WTC11 (cell line): Measurements from ENCODE around the gene FHAD1. TPM values are rescaled to one million over a fixed set of nuclear protein-coding genes. Genes with fewer than 3 reads are reported as not detected.

Experiments used
- ATAC-seq: fragments of 200-7000 bp; cut with Tn5 transposase; 2 replicates; pipeline ENCODE4 v1.10.0; 2021; ENCODE audit warnings: mild to moderate bottlenecking, moderate library complexity
- CTCF ChIA-PET: fragments of 300-600 bp; sonication (Branson Sonifier 250); formaldehyde crosslinking; loops from one replicate; lab custom pipeline; 2021; ENCODE audit warnings: antibody characterized with exemption; lab: Charles Lee
- POLR2A ChIA-PET: fragments of 350-600 bp; sonication (Branson Sonifier 250); formaldehyde crosslinking; loops from one replicate; lab custom pipeline; 2021; ENCODE audit warnings: antibody characterized with exemption; lab: Charles Lee
- DNase-seq: peaks from one replicate; pipeline ENCODE4 v3.0.0; 2021; ENCODE audit warnings: low spot score
- H3K27ac Mint-ChIP-seq: 2 replicates; pipeline ENCODE4 v1.8.0; 2021; ENCODE audit warnings: mixed read lengths
- H3K27me3 Mint-ChIP-seq: 2 replicates; pipeline ENCODE4 v1.8.0; 2021; ENCODE audit warnings: low read depth, mild to moderate bottlenecking, moderate library complexity, mixed read lengths
- H3K36me3 Mint-ChIP-seq: 2 replicates; pipeline ENCODE4 v1.8.0; 2021; ENCODE audit warnings: mixed read lengths
- H3K4me1 Mint-ChIP-seq: 2 replicates; pipeline ENCODE4 v1.8.0; 2022; ENCODE audit warnings: mixed read lengths
- H3K4me3 Mint-ChIP-seq: 2 replicates; pipeline ENCODE4 v1.8.0; 2021; ENCODE audit warnings: mild to moderate bottlenecking, moderate library complexity, mixed read lengths
- H3K9me3 Mint-ChIP-seq: 2 replicates; pipeline ENCODE4 v1.8.0; 2021; ENCODE audit warnings: mixed read lengths
- AFF4 ChIP-seq: sonication (generic); formaldehyde crosslinking; IDR thresholded peaks from 2 replicates; pipeline ENCODE4 v1.8.1; 2023; ENCODE audit warnings: mild to moderate bottlenecking, missing genetic modification reagents, borderline replicate concordance
- ARID4B ChIP-seq: sonication (generic); formaldehyde crosslinking; IDR thresholded peaks from 2 replicates; pipeline ENCODE4 v1.8.0; 2023; ENCODE audit warnings: missing genetic modification reagents, mild to moderate bottlenecking, borderline replicate concordance
- ATF2 ChIP-seq: sonication (generic); formaldehyde crosslinking; IDR thresholded peaks from 2 replicates; pipeline ENCODE4 v1.8.1; 2022; ENCODE audit warnings: low read depth, missing genetic modification reagents, borderline replicate concordance
- E2F5 ChIP-seq: sonication (generic); formaldehyde crosslinking; IDR thresholded peaks from 2 replicates; pipeline ENCODE4 v1.8.1; 2022; ENCODE audit warnings: mild to moderate bottlenecking, moderate library complexity, missing genetic modification reagents
- EMX1 ChIP-seq: fragments of 250-450 bp; sonication (Bioruptor Pico); IDR thresholded peaks from 2 replicates; pipeline ENCODE4 v1.8.0; 2021; ENCODE audit warnings: mild to moderate bottlenecking
- GABPB1 ChIP-seq: sonication (generic); formaldehyde crosslinking; IDR thresholded peaks from 2 replicates; pipeline ENCODE4 v1.8.1; 2023; ENCODE audit warnings: mild to moderate bottlenecking, missing genetic modification reagents
- IRF2 ChIP-seq: sonication (generic); formaldehyde crosslinking; IDR thresholded peaks from 2 replicates; pipeline ENCODE4 v1.8.0; 2022; ENCODE audit warnings: low read depth, missing genetic modification reagents, borderline replicate concordance
- MLX ChIP-seq: sonication (generic); formaldehyde crosslinking; IDR thresholded peaks from 2 replicates; pipeline ENCODE4 v1.8.1; 2023; ENCODE audit warnings: mild to moderate bottlenecking, missing genetic modification reagents, moderate library complexity
- MYBL2 ChIP-seq: sonication (generic); formaldehyde crosslinking; IDR thresholded peaks from 2 replicates; pipeline ENCODE4 v1.8.1; 2023; ENCODE audit warnings: mild to moderate bottlenecking, moderate library complexity, missing genetic modification reagents
- NR1H2 ChIP-seq: sonication (generic); formaldehyde crosslinking; IDR thresholded peaks from 2 replicates; pipeline ENCODE4 v1.9.0; 2021; ENCODE audit warnings: mild to moderate bottlenecking, moderate library complexity, missing genetic modification reagents
- PRRX2 ChIP-seq: fragments of 250-450 bp; sonication (Bioruptor Pico); IDR thresholded peaks from 2 replicates; pipeline ENCODE4 v1.8.0; 2021; ENCODE audit warnings: mild to moderate bottlenecking
- SMAD4 ChIP-seq: sonication (generic); formaldehyde crosslinking; IDR thresholded peaks from 2 replicates; pipeline ENCODE4 v1.8.0; 2022; ENCODE audit warnings: mild to moderate bottlenecking, missing genetic modification reagents
- SP1 ChIP-seq: sonication (generic); formaldehyde crosslinking; conservative IDR thresholded peaks from 2 replicates; pipeline ENCODE4 v1.8.1; 2022; ENCODE audit warnings: missing genetic modification reagents
- TEAD4 ChIP-seq: sonication (generic); formaldehyde crosslinking; IDR thresholded peaks from 2 replicates; pipeline ENCODE4 v1.8.0; 2022; ENCODE audit warnings: mild to moderate bottlenecking, missing genetic modification reagents
- USF1 ChIP-seq: sonication (generic); formaldehyde crosslinking; IDR thresholded peaks from 2 replicates; pipeline ENCODE4 v1.8.0; 2022; ENCODE audit warnings: mild to moderate bottlenecking, missing genetic modification reagents
- ZNF281 ChIP-seq: sonication (generic); formaldehyde crosslinking; IDR thresholded peaks from 2 replicates; pipeline ENCODE4 v1.8.0; 2023; ENCODE audit warnings: mild to moderate bottlenecking, missing genetic modification reagents
- ZNF416 ChIP-seq: fragments of 250-450 bp; sonication (Bioruptor Pico); IDR thresholded peaks from 2 replicates; pipeline ENCODE4 v1.9.0; 2021; ENCODE audit warnings: mild to moderate bottlenecking, inconsistent platforms
- total RNA-seq: library from RNA; stranded (reverse); gene quantifications from 3 replicates; pipeline ENCODE4 v1.2.3, GENCODE V29; 2021

FHAD1 gene
- total RNA-seq, 1 experiment from 2014 or later = 3.0 TPM

GRCh38 chr1:15224974-15225373 lies 22.0 kb upstream of the FHAD1 start (continued):
- TF ChIP-seq AFF4 = no peak

- no peaks in the 10 kb centered on the region for H3K27me3 Mint-ChIP-seq
- ChIA-PET POLR2A (interaction anchor here (0.6 kb wide), 2 partner anchors 13 to 16 kb away, joined by 4 to 7 read pairs; no protein-coding TSS in a partner anchor), CTCF (no interaction called here)
- peaks cover 5% of the 10 kb centered on the region; the same call in 1 of the 2 replicates for H3K9me3 Mint-ChIP-seq
- DNase-seq (no peak), ATAC-seq (no peak)
- H3K27ac Mint-ChIP-seq = no peak overlapping the region
- no peak overlapping the region for H3K4me3 Mint-ChIP-seq
- peaks cover 7% of the 10 kb centered on the region for H3K4me1 Mint-ChIP-seq
- no peak for TF ChIP-seq USF1
- no peak for TF ChIP-seq EMX1 (CRISPR knock-in tag)
- TF ChIP-seq NR1H2 = no peak
- TF ChIP-seq ARID4B (CRISPR knock-in tag) = no peak
- H3K36me3 Mint-ChIP-seq = no peaks in the 10 kb centered on the region; the same call in 1 of the 2 replicates
These were observed 21.6 kb upstream of the FHAD1 start for GRCh38 chr1:15225461-15225860.

GRCh38 chr1:15226388-15227255 lies 20.4 kb upstream of the FHAD1 start:
- peaks cover 7% of the 10 kb centered on the region for H3K4me1 Mint-ChIP-seq
- H3K9me3 Mint-ChIP-seq = peaks cover 5% of the 10 kb centered on the region; the same call in 1 of the 2 replicates
- ChIA-PET POLR2A (no interaction called here), CTCF (interaction anchor here (0.6 kb wide), 1 partner anchor 131 kb away, joined by 3 read pairs; no protein-coding TSS in a partner anchor)
- H3K4me3 Mint-ChIP-seq = no peak overlapping the region
- no peaks in the 10 kb centered on the region for H3K27me3 Mint-ChIP-seq
- H3K36me3 Mint-ChIP-seq = no peaks in the 10 kb centered on the region; the same call in 1 of the 2 replicates
- no peak overlapping the region for H3K27ac Mint-ChIP-seq
- DNase-seq (no peak), ATAC-seq (no peak)
- TF ChIP-seq GABPB1 (CRISPR knock-in tag) (no peak), ZNF416 (CRISPR knock-in tag) (no peak), TEAD4 (CRISPR knock-in tag) (no peak), MLX (CRISPR knock-in tag) (no peak), PRRX2 (CRISPR knock-in tag) (no peak), ZNF281 (CRISPR knock-in tag) (no peak), IRF2 (CRISPR knock-in tag) (no peak), SP1 (CRISPR knock-in tag) (no peak), MYBL2 (no peak), ATF2 (CRISPR knock-in tag) (no peak), SMAD4 (no peak), E2F5 (CRISPR knock-in tag) (no peak)
